Activated CD8-positive, alpha-beta T cell treated with anti-CD3 and anti-CD28 coated beads, Interleukin-2, amount 10 ng/mL, durations not matched to agents 7 days and 5 days (primary cell): ENCODE results near the gene PIK3R6. TPM values are rescaled to one million over a fixed set of nuclear protein-coding genes. Genes with fewer than 3 reads are reported as not detected.
"Not testable (repeated sequence)": the region's sequence is repeated elsewhere in the genome, so short reads cannot be mapped to it uniquely, and the experiment has no call there.

Experiments used
- ATAC-seq: fragments of 150-1000 bp; cut with Tn5 transposase; one replicate; pipeline ENCODE4 v1.10.0; 2021; ENCODE audit warnings: moderate library complexity
- CTCF ChIA-PET: fragments of 350-600 bp; sonication (Branson Sonifier 250); formaldehyde crosslinking; loops from one replicate; lab custom pipeline; 2021; ENCODE audit warnings: antibody characterized with exemption; lab: Charles Lee
- POLR2A ChIA-PET: fragments of 350-600 bp; sonication (Branson Sonifier 250); formaldehyde crosslinking; loops from one replicate; lab custom pipeline; 2021; ENCODE audit warnings: antibody characterized with exemption; lab: Charles Lee
- DNase-seq: peaks from one replicate; pipeline ENCODE4 v3.0.0-alpha.2; 2020
- H3K27ac Mint-ChIP-seq: one replicate; pipeline ENCODE4 v1.8.0; 2021; ENCODE audit warnings: mild to moderate bottlenecking, mixed read lengths
- H3K27me3 Mint-ChIP-seq: one replicate; pipeline ENCODE4 v1.8.0; 2021; ENCODE audit warnings: low read depth, mixed read lengths
- H3K36me3 Mint-ChIP-seq: one replicate; pipeline ENCODE4 v1.8.0; 2021; ENCODE audit warnings: low read depth, mixed read lengths
- H3K4me1 Mint-ChIP-seq: one replicate; pipeline ENCODE4 v1.8.0; 2021; ENCODE audit warnings: low read depth, mixed read lengths
- H3K4me3 Mint-ChIP-seq: one replicate; pipeline ENCODE4 v1.8.0; 2021; ENCODE audit warnings: mild to moderate bottlenecking, mixed read lengths
- H3K9me3 Mint-ChIP-seq: one replicate; pipeline ENCODE4 v1.8.0; 2022; ENCODE audit warnings: mixed read lengths; ENCODE audit not compliant: insufficient read depth
- total RNA-seq, 2 experiments: library from RNA; stranded (reverse); gene quantifications; one replicate each; pipeline ENCODE4 v1.2.3, GENCODE V29; 2021

The PIK3R6 gene
- total RNA-seq, 2 experiments from 2014 or later = 18.3 to 20.7 TPM

DNA sequence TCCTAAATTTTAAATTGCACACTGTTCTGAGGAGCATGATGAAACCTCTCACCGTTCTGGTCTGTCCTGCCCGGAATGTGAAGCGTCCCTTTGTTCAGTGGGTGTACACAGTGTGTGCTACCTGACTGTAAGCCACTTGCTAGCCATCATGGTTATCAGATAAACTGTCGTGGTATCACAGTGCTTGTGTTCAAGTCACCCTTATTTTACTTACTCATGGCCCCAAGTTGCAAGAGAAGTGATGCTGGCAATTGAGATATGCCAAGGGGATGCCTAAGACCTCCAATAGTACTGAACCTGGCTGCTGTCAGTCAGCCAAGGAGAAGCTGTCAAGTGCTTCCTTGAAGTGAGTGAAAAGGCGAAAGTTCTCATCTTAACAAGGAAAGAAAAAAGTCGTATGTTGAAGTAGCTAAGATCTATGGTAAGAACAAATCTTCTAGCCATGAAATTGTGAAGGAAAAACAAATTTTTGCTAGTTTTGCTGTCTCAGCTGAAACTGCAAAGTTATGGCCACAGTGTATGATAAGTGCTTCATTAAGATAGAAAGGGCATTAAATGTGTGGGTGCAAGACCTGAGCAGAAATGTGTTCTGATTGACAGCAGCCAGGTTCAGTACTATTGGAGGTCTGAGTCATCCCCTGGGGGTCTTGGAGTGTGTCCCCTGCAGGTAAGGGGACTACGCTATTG, 5.8 kb downstream of the PIK3R6 start:
- ChIA-PET POLR2A (no interaction called here), CTCF (interaction anchor here (0.8 to 1.4 kb wide), 4 partner anchors 12 to 34 kb away, joined by 3 to 8 read pairs (median 4); no protein-coding TSS in a partner anchor)
- Mint-ChIP-seq H3K27ac (peak overlapping the region; percentile 82), H3K4me3 (no peak overlapping the region), H3K36me3 (peaks cover 58% of the 10 kb centered on the region), H3K9me3 (no peaks in the 10 kb centered on the region), H3K27me3 (no peaks in the 10 kb centered on the region), H3K4me1 (peaks cover 78% of the 10 kb centered on the region)
- ATAC-seq (no peak), DNase-seq (no peak)

DNA sequence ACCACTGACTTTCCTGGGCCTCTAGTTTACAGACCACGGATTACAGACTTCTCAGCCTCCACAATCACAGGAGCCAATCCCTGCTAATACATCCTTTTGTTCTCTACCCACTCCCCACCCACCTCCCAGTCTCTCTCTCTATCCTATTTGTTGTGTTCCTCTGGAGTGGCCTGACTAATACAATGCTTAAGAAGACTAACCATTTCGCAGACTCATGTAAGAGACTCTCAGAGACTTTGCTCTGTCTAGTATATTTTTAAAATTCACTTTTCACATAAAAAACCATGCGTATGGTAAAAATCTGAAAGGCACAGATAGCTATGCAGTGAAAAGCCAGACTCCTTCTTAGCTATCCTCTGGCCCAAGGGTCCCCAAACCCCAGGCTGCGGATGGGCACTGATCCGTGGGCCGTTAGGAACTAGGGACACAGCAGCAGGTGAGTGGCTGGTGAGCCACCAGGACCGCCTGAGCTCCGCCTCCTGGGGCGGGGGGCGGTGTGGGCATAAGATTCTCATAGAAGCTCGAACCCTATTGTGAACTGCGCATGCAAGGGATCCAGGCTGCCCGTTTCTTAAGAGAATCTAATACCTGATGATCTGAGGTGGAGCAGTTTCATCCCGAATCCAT, 7.6 kb downstream of the PIK3R6 start:
- Mint-ChIP-seq H3K36me3 (peaks cover 65% of the 10 kb centered on the region), H3K27ac (peak overlapping the region; percentile 86), H3K4me1 (peaks cover 79% of the 10 kb centered on the region), H3K9me3 (no peaks in the 10 kb centered on the region), H3K27me3 (no peaks in the 10 kb centered on the region), H3K4me3 (no peak overlapping the region)
- no peak for ATAC-seq
- ChIA-PET POLR2A (interaction anchor here (0.7 kb wide), 1 partner anchor 89 kb away, joined by 3 read pairs; no protein-coding TSS in a partner anchor), CTCF (interaction anchor here (1.1 to 1.5 kb wide), 3 partner anchors 73 to 138 kb away, joined by 3 to 5 read pairs (median 3); no protein-coding TSS in a partner anchor)
- no peak for DNase-seq

DNA sequence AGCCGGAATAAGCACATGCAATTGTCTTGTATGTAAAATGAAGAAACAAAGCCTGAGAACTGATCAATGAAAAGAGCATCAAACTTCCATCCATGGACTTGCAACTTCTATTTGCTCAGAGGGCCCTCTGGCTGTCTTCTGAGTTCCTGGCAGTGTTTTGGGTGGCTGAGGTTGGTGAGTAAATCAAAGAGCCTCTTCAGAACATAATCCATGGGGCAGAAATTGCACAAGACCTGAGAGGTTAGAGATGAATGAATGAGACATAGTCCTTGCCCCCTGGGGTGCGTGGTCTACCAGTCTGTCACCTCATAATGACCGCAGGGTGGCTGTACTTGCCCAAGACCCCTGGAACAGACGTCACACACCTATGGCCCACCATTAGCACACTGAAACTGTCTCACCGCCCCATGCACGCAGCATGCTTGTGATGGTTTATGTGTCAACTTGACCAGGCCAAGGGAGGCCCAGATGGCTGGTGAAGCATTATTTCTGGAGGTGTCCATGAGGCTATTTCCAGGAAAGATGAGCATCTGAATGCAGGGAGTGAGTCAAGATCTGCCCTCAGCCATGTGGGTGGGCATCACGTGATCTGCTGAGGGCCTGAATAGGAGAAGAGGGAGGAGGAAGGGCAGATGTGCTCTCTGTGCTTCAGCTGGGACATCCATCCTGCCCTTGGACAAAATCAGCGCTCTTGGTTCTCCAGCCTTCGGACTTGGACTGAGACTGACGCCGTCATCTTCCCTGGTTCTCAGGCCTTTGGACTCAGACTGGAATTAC, 8.3 kb downstream of the PIK3R6 start:
- ChIA-PET POLR2A (interaction anchor here (0.7 to 1.4 kb wide), 3 partner anchors 90 to 421 kb away, joined by 3 read pairs; no protein-coding TSS in a partner anchor), CTCF (interaction anchor here (1.0 to 2.2 kb wide), 7 partner anchors 8 to 139 kb away, joined by 3 to 6 read pairs (median 4); partner anchors contain the start of gene PIK3R6)
- peak overlapping the region; percentile 86 for H3K27ac Mint-ChIP-seq
- DNase-seq (peak; percentile 36), ATAC-seq (no peak)
- peak overlapping the region; percentile 9 for H3K4me3 Mint-ChIP-seq
- H3K27me3 Mint-ChIP-seq = no peaks in the 10 kb centered on the region
- H3K4me1 Mint-ChIP-seq = peaks cover 76% of the 10 kb centered on the region
- no peaks in the 10 kb centered on the region for H3K9me3 Mint-ChIP-seq
- peaks cover 65% of the 10 kb centered on the region for H3K36me3 Mint-ChIP-seq

DNA sequence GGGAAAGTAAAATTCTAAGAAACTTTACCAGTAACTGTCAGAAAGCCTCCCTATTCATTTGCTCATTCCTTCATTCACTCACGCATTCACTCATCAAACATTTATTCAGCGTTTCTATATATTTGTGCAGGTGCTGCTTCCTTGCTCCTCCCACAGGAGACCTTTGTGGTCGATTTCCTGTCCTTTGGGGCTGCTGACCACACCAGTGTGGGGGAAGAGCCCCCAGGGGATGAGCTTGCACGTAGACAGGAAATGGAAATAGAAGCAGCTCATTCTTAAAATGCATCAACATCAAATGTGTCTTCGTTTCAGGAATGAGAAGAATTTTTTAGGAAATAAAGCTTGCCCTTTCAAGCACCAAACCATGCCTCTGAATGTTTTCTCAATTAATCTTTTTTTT, 9.6 kb downstream of the PIK3R6 start:
- Mint-ChIP-seq H3K4me3 (peak overlapping the region; percentile 59), H3K36me3 (peaks cover 57% of the 10 kb centered on the region), H3K9me3 (no peaks in the 10 kb centered on the region), H3K27me3 (no peaks in the 10 kb centered on the region), H3K4me1 (peaks cover 70% of the 10 kb centered on the region), H3K27ac (peak overlapping the region; percentile 86)
- DNase-seq (peak; percentile 83), ATAC-seq (peak; percentile 68)
- CTCF ChIA-PET = interaction anchor here (0.6 to 2.2 kb wide), 7 partner anchors 9 to 140 kb away, joined by 3 to 6 read pairs (median 4); partner anchors contain the start of gene PIK3R6
- POLR2A ChIA-PET = interaction anchor here (0.7 to 1.4 kb wide), 9 partner anchors 9 to 420 kb away, joined by 3 to 4 read pairs (median 3); partner anchors contain the start of genes PIK3R5 and PIK3R6

DNA sequence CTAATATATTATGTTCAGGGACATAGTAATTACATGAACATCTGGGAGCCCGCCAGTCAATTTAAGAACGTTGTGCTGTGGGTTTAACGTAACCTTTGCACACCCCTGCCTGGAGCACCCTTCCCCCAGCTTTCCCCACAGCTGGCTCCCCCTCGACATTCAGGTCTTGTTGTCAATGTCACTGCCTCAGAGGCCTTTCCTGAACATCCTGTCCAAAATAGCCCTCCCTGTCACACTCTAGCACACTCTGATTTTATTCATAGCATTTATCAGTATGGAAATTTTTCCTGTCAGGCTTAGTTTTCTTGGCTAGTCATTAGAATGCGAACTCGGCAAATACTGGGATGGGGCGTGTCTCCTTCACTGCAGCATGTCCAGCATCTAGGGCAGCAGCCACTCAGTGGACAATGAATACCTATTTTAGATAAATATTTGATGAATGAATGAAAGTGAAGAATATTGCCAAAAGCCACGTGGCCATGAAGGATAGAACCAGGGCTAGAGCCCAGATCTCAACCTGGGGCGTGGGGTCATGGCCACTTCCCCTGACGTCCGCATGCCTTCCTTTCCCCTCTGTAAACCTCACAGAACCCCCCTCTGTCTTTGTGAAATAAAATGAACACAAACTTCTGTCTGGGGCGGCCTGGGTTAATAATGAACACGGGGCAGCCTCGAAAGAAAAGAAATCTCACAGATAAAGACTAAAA, 10.5 kb downstream of the PIK3R6 start:
- CTCF ChIA-PET = interaction anchor here (0.6 to 2.2 kb wide), 5 partner anchors 8 to 141 kb away, joined by 3 to 5 read pairs (median 3); no protein-coding TSS in a partner anchor
- POLR2A ChIA-PET = interaction anchor here (1.1 to 1.4 kb wide), 2 partner anchors 8 to 108 kb away, joined by 3 to 4 read pairs; partner anchors contain the start of gene PIK3R5
- Mint-ChIP-seq H3K27ac (peak overlapping the region; percentile 86), H3K27me3 (no peaks in the 10 kb centered on the region), H3K36me3 (peaks cover 50% of the 10 kb centered on the region), H3K9me3 (no peaks in the 10 kb centered on the region), H3K4me3 (peak overlapping the region; percentile 59), H3K4me1 (peaks cover 61% of the 10 kb centered on the region)
- ATAC-seq (no peak), DNase-seq (no peak)

DNA sequence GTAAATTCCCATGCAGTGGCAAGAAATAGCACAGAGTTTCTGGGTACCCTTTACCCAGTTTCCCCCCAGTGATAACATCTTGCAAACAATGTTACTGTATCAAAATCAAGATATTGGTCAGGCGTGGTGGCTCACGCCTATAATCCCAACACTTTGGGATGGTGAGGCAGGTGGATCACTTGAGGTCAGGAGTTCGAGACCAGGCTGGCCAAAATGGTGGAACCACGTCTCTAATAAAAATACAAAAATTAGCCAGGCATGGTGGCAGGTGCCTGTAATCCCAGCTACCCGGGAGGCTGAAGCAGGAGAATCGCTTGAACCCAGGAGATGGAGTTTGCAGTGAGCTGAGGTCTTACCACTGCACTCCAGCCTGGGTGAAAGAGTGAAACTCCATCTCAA, 11.3 kb downstream of the PIK3R6 start:
- H3K4me3 Mint-ChIP-seq, POLR2A ChIA-PET, ATAC-seq, H3K9me3 Mint-ChIP-seq, H3K27ac Mint-ChIP-seq, H3K27me3 Mint-ChIP-seq, DNase-seq: not testable (repeated sequence)
- peaks cover 55% of the 10 kb centered on the region for H3K36me3 Mint-ChIP-seq
- peaks cover 57% of the 10 kb centered on the region for H3K4me1 Mint-ChIP-seq
- CTCF ChIA-PET = interaction anchor here (0.7 to 1.0 kb wide), 3 partner anchors 11 to 141 kb away, joined by 3 to 4 read pairs (median 3); no protein-coding TSS in a partner anchor

DNA sequence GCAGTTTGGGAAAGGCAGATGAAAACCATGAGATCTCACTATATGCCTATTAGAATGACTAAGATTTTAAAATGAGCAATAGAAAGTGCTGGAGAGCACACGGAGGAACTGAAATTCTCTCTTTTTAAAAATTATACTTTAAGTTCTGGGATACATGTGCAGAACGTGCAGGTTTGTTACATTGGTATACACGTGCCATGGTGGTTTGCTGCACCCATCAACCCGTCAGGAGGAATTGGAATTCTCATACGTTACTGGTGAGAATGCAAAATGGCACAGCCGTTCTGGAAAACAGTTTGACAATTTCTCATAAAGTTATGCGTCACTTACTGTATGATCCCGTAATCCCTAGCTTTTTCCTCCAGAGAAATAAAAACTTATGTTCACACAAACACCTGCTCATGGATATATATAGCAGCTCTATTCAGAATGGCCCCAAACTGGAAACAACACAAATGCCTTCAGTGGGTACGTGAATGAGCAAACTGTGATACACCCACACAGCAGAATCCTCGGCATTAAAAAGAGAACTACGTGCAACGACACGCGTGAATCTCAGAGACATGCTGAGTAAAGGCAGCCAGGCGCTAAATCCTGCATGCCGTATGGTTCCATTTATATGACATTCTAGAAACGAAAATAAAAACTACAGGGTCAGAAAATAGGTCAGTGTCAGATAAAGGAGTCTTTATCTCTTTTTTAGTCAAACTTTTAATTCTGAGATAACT, 11.8 kb downstream of the PIK3R6 start:
- ChIA-PET POLR2A (no interaction called here), CTCF (interaction anchor here (0.7 to 0.9 kb wide), 2 partner anchors 40 to 142 kb away, joined by 3 to 4 read pairs; no protein-coding TSS in a partner anchor)
- peaks cover 56% of the 10 kb centered on the region for H3K4me1 Mint-ChIP-seq
- H3K27ac Mint-ChIP-seq = no peak overlapping the region
- no peak for DNase-seq
- ATAC-seq = no peak
- no peak overlapping the region for H3K4me3 Mint-ChIP-seq
- no peaks in the 10 kb centered on the region for H3K9me3 Mint-ChIP-seq
- no peaks in the 10 kb centered on the region for H3K27me3 Mint-ChIP-seq
- H3K36me3 Mint-ChIP-seq = peaks cover 55% of the 10 kb centered on the region

DNA sequence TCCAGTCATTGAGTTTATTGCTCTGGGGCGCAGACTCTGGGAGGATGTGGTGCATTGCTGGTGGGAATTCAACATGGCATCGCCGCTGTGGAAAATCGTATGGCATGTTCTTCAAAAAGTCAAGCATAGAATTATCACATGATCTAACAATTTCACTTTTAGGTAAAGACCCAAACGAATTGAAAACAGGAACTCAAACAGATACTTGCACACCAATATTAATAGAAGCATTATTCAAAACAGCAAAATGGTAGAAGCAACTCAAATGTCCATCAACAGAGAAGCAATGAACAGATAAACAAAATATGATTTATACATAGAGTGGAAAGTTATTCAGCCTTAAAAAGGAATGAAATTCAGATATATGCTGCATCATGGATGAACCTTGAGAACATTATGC, 15.9 kb downstream of the PIK3R6 start:
- DNase-seq = no peak
- peaks cover 57% of the 10 kb centered on the region for H3K36me3 Mint-ChIP-seq
- H3K27ac Mint-ChIP-seq = no peak overlapping the region
- H3K4me1 Mint-ChIP-seq = peaks cover 32% of the 10 kb centered on the region
- no peaks in the 10 kb centered on the region for H3K9me3 Mint-ChIP-seq
- ChIA-PET POLR2A (no interaction called here), CTCF (no interaction called here)
- H3K27me3 Mint-ChIP-seq = no peaks in the 10 kb centered on the region
- no peak overlapping the region for H3K4me3 Mint-ChIP-seq
- ATAC-seq = no peak

DNA sequence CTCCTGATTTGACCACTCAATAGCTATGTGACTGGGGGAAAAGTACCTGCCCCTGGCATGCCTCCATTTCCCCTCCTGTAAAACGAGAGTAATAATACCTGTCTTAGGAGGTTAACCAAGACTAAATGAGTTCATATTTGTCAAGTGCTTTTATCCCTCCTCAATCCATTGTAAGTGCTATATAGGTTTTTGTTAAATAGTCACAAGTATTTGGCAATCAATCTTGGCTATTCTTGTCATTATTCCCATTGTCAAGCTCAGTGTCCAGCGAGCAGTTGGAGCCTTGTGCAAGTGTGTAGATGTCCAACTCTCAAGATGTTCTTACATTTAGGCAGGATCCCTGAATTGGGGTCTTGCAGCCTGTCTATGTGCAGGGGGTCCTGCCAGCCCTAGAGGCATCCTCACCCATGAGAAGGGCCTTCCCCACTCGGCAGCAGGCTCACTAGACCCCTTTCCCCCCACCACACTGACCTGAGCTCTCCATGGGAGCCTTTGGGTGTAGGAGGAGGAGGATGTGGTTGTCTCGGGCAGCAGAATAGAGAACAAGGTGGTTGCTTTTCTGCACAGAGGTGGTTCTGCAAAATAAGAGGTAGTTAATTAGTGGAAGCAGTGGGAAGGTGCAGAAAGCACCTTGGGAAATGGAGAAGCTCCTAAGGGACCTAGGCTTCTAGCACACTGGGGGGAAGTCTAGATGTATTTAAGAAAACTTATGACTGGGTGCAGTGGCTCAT, 18.0 kb downstream of the PIK3R6 start:
- Mint-ChIP-seq H3K36me3 (peaks cover 65% of the 10 kb centered on the region), H3K4me3 (no peak overlapping the region), H3K4me1 (peaks cover 22% of the 10 kb centered on the region), H3K27me3 (no peaks in the 10 kb centered on the region), H3K27ac (peak overlapping the region; percentile 40), H3K9me3 (no peaks in the 10 kb centered on the region)
- no peak for ATAC-seq
- ChIA-PET CTCF (interaction anchor here (1.2 to 1.3 kb wide), 3 partner anchors 9 to 64 kb away, joined by 3 to 5 read pairs (median 4); no protein-coding TSS in a partner anchor), POLR2A (interaction anchor here (1.0 kb wide), 1 partner anchor 8 kb away, joined by 3 read pairs; no protein-coding TSS in a partner anchor)
- no peak for DNase-seq

DNA sequence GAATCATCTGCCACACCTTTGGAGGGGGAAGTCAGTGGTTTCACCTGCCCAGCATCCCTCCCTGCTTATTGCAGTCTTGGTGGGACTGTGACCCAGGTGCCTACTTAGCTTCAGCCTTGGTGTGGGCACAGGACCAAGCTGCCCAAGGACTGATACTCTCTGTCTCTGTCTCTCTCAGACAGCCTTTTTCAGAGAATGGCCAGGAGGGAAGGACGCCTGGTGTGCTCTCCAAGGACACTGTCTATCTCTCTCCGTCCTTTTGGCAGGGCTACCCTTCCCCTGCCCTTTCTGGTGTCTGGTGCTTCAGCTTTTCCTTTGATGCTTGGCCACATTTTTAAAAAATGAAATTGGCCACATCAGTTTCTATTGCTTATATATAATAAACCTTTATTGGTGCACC, 19.6 kb downstream of the PIK3R6 start:
- POLR2A ChIA-PET = no interaction called here

More for the DNA sequence above, 19.6 kb downstream of the PIK3R6 start:
- CTCF ChIA-PET = interaction anchor here (1.3 kb wide), 1 partner anchor 15 kb away, joined by 3 read pairs; no protein-coding TSS in a partner anchor
- Mint-ChIP-seq H3K27ac (no peak overlapping the region), H3K4me3 (no peak overlapping the region), H3K36me3 (peaks cover 62% of the 10 kb centered on the region), H3K9me3 (no peaks in the 10 kb centered on the region), H3K27me3 (no peaks in the 10 kb centered on the region), H3K4me1 (peaks cover 34% of the 10 kb centered on the region)
- ATAC-seq (no peak), DNase-seq (no peak)
